ENCODE results near the gene TBC1D9. TPM values are rescaled to one million over a fixed set of nuclear protein-coding genes. Genes with fewer than 3 reads are reported as not detected.

Gene TBC1D9
- total and polyA plus RNA-seq, 2 donors (not counting 1 experiment from before 2014, with no cell fraction given) = 48.9 to 235 TPM

- H3K79me2 ChIP-seq (ENCODE audit: control insufficient read depth, insufficient read depth, low read length) = peaks cover 97% of the 10 kb centered on the region
- ATAC-seq (ENCODE audit: low read depth) (peak; percentile 24), DNase-seq (no peak)
- H3K27me3 ChIP-seq (replicated peaks in 1 of 4; ENCODE audit: control extremely low read depth in 1 of 4, control insufficient read depth in 3 of 4, insufficient read depth in 4 of 4, low read length in 3 of 4) = no peaks in the 10 kb centered on the region
- H3K4me2 ChIP-seq (replicated peaks; ENCODE audit: low read depth, low read length, poor library complexity, severe bottlenecking) = peak overlapping the region; percentile 39
- WGBS (ENCODE audit: insufficient coverage) = 54% methylated on average over 2 of the region's 11 CpGs
- no peak overlapping the region for H3K4me3 ChIP-seq (ENCODE audit: control extremely low read depth in 1 of 5, extremely low read depth in 1 of 5, insufficient read depth in 1 of 5, low read depth in 2 of 5, low read length in 4 of 5)
- intact Hi-C loops (cut with micrococcal nuclease) = no loop called here
- H2AFZ ChIP-seq (ENCODE audit: insufficient read depth, low read depth, low read length, poor library complexity, severe bottlenecking) = no peak overlapping the region
- no peaks in the 10 kb centered on the region for H3K9me3 ChIP-seq (ENCODE audit: control extremely low read depth in 1 of 3, control insufficient read depth in 2 of 3, insufficient read depth in 1 of 3, low read length in 2 of 3)
- peak overlapping the region; percentile 38 for H3K4me3 Mint-ChIP-seq
- peak overlapping the region in 1 of 2 donors; percentile 55 for H3K27ac ChIP-seq (ENCODE audit: low read length in 2 of 2)
- CTCF ChIA-PET = interaction anchor here (0.6 to 2.1 kb wide), 4 partner anchors 29 to 351 kb away, joined by 3 to 8 read pairs (median 4); no protein-coding TSS in a partner anchor
- H3K27me3 Mint-ChIP-seq = no peaks in the 10 kb centered on the region
- peak overlapping the region; percentile 22 for H3K27ac Mint-ChIP-seq
- H3K36me3 ChIP-seq (replicated peaks in 1 of 2; ENCODE audit: control extremely low read depth in 1 of 2, control insufficient read depth in 1 of 2, extremely low read depth in 1 of 2, insufficient read depth in 2 of 2, low read length in 1 of 2) = peaks cover 0 to 21% of the 10 kb centered on the region in 2 experiments
- no peaks in the 10 kb centered on the region for H3K9me3 Mint-ChIP-seq (ENCODE audit: insufficient read depth)
- no peak for TF ChIP-seq EZH2 (IDR thresholded peaks at IDR 0.05; ENCODE audit: borderline replicate concordance, insufficient read depth, low read depth, low read length, poor library complexity, severe bottlenecking)
- H4K20me1 ChIP-seq (ENCODE audit: control insufficient read depth, insufficient read depth, low read length, poor library complexity, severe bottlenecking) = peaks cover 40% of the 10 kb centered on the region
- H3K4me1 ChIP-seq (ENCODE audit: control insufficient read depth in 2 of 2, insufficient read depth in 2 of 2, low read length in 2 of 2) = peaks cover 30 to 37% of the 10 kb centered on the region in 2 donors
- peaks cover 64% of the 10 kb centered on the region for H3K4me1 Mint-ChIP-seq
- no peak overlapping the region for H3K9ac ChIP-seq (ENCODE audit: low read length)
- POLR2A ChIA-PET = interaction anchor here (0.6 to 0.8 kb wide), 2 partner anchors 10 to 56 kb away, joined by 3 read pairs; no protein-coding TSS in a partner anchor
Measured at GRCh38 chr4:140710908-140711622, 45.1 kb downstream of the TBC1D9 start.

- Histone ChIP-seq H3K36me3 (replicated peaks in 1 of 2; ENCODE audit: control extremely low read depth in 1 of 2, control insufficient read depth in 1 of 2, extremely low read depth in 1 of 2, insufficient read depth in 2 of 2, low read length in 1 of 2) (peaks cover 0 to 15% of the 10 kb centered on the region in 2 experiments), H4K20me1 (ENCODE audit: control insufficient read depth, insufficient read depth, low read length, poor library complexity, severe bottlenecking) (peaks cover 55% of the 10 kb centered on the region), H3K4me3 (ENCODE audit: control extremely low read depth in 1 of 5, extremely low read depth in 1 of 5, insufficient read depth in 1 of 5, low read depth in 2 of 5, low read length in 4 of 5) (no peak overlapping the region), H2AFZ (ENCODE audit: insufficient read depth, low read depth, low read length, poor library complexity, severe bottlenecking) (no peak overlapping the region), H3K4me1 (ENCODE audit: control insufficient read depth in 2 of 2, insufficient read depth in 2 of 2, low read length in 2 of 2) (peaks cover 34 to 39% of the 10 kb centered on the region in 2 donors), H3K9ac (ENCODE audit: low read length) (no peak overlapping the region), H3K9me3 (ENCODE audit: control extremely low read depth in 1 of 3, control insufficient read depth in 2 of 3, insufficient read depth in 1 of 3, low read length in 2 of 3) (no peaks in the 10 kb centered on the region), H3K79me2 (ENCODE audit: control insufficient read depth, insufficient read depth, low read length) (peaks cover 98% of the 10 kb centered on the region), H3K27ac (ENCODE audit: low read length in 2 of 2) (peak overlapping the region in 1 of 2 donors; percentile 1), H3K4me2 (replicated peaks; ENCODE audit: low read depth, low read length, poor library complexity, severe bottlenecking) (no peak overlapping the region), H3K27me3 (replicated peaks in 1 of 4; ENCODE audit: control extremely low read depth in 1 of 4, control insufficient read depth in 3 of 4, insufficient read depth in 4 of 4, low read length in 3 of 4) (no peaks in the 10 kb centered on the region)
- TF ChIP-seq, protein P1, sequence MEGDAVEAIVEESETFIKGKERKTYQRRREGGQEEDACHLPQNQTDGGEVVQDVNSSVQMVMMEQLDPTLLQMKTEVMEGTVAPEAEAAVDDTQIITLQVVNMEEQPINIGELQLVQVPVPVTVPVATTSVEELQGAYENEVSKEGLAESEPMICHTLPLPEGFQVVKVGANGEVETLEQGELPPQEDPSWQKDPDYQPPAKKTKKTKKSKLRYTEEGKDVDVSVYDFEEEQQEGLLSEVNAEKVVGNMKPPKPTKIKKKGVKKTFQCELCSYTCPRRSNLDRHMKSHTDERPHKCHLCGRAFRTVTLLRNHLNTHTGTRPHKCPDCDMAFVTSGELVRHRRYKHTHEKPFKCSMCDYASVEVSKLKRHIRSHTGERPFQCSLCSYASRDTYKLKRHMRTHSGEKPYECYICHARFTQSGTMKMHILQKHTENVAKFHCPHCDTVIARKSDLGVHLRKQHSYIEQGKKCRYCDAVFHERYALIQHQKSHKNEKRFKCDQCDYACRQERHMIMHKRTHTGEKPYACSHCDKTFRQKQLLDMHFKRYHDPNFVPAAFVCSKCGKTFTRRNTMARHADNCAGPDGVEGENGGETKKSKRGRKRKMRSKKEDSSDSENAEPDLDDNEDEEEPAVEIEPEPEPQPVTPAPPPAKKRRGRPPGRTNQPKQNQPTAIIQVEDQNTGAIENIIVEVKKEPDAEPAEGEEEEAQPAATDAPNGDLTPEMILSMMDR (IDR thresholded peaks at IDR 0.05) = no peak
- TF ChIP-seq EZH2 (IDR thresholded peaks at IDR 0.05; ENCODE audit: borderline replicate concordance, insufficient read depth, low read depth, low read length, poor library complexity, severe bottlenecking) = no peak
- intact Hi-C loops (cut with micrococcal nuclease) = loop anchor here (2.0 to 5.0 kb wide), 3 partner anchors 13 to 35 kb away; no protein-coding TSS in a partner anchor
- WGBS (ENCODE audit: insufficient coverage) = no CpG with 5 or more reads among the region's 1 CpG
- H3K9me3 Mint-ChIP-seq (ENCODE audit: insufficient read depth) = no peaks in the 10 kb centered on the region
- ChIA-PET CTCF (interaction anchor here (1.5 kb wide), 1 partner anchor 36 kb away, joined by 4 read pairs; no protein-coding TSS in a partner anchor), POLR2A (no interaction called here)
- ATAC-seq (ENCODE audit: low read depth) (no peak), DNase-seq (no peak)
- no peaks in the 10 kb centered on the region for H3K27me3 Mint-ChIP-seq
- H3K4me1 Mint-ChIP-seq = peaks cover 77% of the 10 kb centered on the region
- peak overlapping the region; percentile 14 for H3K4me3 Mint-ChIP-seq
- H3K27ac Mint-ChIP-seq = peak overlapping the region; percentile 76
Measured at GRCh38 chr4:140707325-140707724, 48.9 kb downstream of the TBC1D9 start.

All from B cell (primary cell).